Mesothelial cell of epicardium (in vitro differentiated cells): ENCODE measurements around the gene SHISA6. TPM values are rescaled to one million over a fixed set of nuclear protein-coding genes. Genes with fewer than 3 reads are reported as not detected.

Experiments used
- DNase-seq, 2 experiments: peaks; one replicate each; pipeline ENCODE4 v3.0.0; 2021; ENCODE audit warnings: low spot score in 2 of 2; ENCODE audit not compliant: unreplicated experiment in 2 of 2
- H3K27ac Mint-ChIP-seq: 2 replicates; pipeline ENCODE4 v1.8.0; 2021; ENCODE audit warnings: mixed read lengths
- H3K27me3 Mint-ChIP-seq: 2 replicates; pipeline ENCODE4 v1.8.0; 2021; ENCODE audit warnings: low read depth, mixed read lengths
- H3K36me3 Mint-ChIP-seq: 2 replicates; pipeline ENCODE4 v1.8.0; 2021; ENCODE audit warnings: mixed read lengths
- H3K4me1 Mint-ChIP-seq: 2 replicates; pipeline ENCODE4 v1.8.0; 2021; ENCODE audit warnings: mixed read lengths
- H3K4me3 Mint-ChIP-seq: 2 replicates; pipeline ENCODE4 v1.8.0; 2021; ENCODE audit warnings: mild to moderate bottlenecking, moderate library complexity, mixed read lengths
- H3K9me3 Mint-ChIP-seq: 2 replicates; pipeline ENCODE4 v1.8.0; 2021; ENCODE audit warnings: mixed read lengths
- CTCF ChIP-seq: fragments of 200-600 bp; sonication (generic); IDR thresholded peaks from one replicate; pipeline ENCODE4 v1.5.0; 2021; ENCODE audit warnings: antibody characterized with exemption; ENCODE audit not compliant: unreplicated experiment
- total RNA-seq: library from RNA; stranded (reverse); gene quantifications from 3 replicates; pipeline ENCODE4 v1.2.1, GENCODE V29; 2021

Gene SHISA6
- total RNA-seq, 1 donor from 2014 or later = not detected

- peaks cover 7% of the 10 kb centered on the region for H3K9me3 Mint-ChIP-seq
- peaks cover 21% of the 10 kb centered on the region for H3K27me3 Mint-ChIP-seq
- no peak for TF ChIP-seq CTCF
- no peak overlapping the region for H3K4me3 Mint-ChIP-seq
- DNase-seq = no peak
- H3K4me1 Mint-ChIP-seq = no peaks in the 10 kb centered on the region
- no peak overlapping the region for H3K27ac Mint-ChIP-seq
- no peaks in the 10 kb centered on the region for H3K36me3 Mint-ChIP-seq
Observed at GRCh38 chr17:11267999-11268575, 27.1 kb downstream of the SHISA6 start.

GRCh38 chr17:11269210-11269609, 28.2 kb downstream of the SHISA6 start:
- H3K4me3 Mint-ChIP-seq = no peak overlapping the region
- no peak overlapping the region for H3K27ac Mint-ChIP-seq
- H3K4me1 Mint-ChIP-seq = no peaks in the 10 kb centered on the region
- H3K27me3 Mint-ChIP-seq = peaks cover 21% of the 10 kb centered on the region
- no peak for TF ChIP-seq CTCF
- no peaks in the 10 kb centered on the region for H3K36me3 Mint-ChIP-seq
- DNase-seq = no peak
- peaks cover 4% of the 10 kb centered on the region for H3K9me3 Mint-ChIP-seq

DNA sequence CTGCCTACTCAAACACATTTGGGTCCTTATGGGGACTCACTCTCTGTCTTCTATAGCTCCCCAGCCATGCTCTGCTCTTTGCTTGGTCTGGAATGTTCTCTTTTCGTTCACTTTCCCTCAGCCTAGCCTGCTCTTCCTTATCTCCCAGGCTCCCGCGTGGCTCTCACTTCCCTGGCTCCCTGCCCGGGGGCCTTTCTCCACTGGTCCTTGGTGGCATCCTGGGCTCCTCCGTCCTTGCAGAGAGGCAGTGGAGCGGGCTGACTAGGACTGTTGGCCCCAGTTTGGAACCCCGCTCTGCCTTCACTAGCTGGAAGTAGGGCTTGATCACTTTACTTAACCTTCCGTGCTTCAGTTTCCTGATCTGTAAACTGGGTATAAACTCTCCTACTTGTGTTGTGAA, 31.2 kb downstream of the SHISA6 start:
- Mint-ChIP-seq H3K36me3 (no peaks in the 10 kb centered on the region), H3K4me1 (no peaks in the 10 kb centered on the region), H3K27ac (no peak overlapping the region), H3K4me3 (no peak overlapping the region), H3K27me3 (peaks cover 17% of the 10 kb centered on the region), H3K9me3 (no peaks in the 10 kb centered on the region)
- DNase-seq = no peak
- TF ChIP-seq CTCF = no peak

DNA sequence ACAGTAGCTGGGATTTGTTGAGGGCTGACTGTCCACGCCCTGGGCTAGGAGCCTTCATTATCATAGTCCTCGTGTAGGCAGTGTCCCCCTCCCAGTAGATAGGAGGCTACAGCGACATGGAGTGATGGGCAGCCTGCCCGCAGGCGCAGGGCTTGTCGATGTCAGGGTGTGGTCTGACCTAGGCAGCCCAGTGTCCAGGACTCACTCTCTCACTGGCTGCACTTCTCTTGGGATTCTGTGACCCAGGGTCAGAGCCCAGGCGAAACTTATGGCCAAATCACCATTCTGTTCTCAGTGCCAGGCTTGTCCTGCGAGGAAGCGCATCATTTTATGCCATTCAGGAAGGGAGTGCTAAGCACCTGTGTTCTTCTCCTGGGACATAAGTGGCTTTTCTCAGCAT, 32.6 kb downstream of the SHISA6 start:
- Mint-ChIP-seq H3K4me3 (no peak overlapping the region), H3K27ac (no peak overlapping the region)
- no peak for TF ChIP-seq CTCF

DNA sequence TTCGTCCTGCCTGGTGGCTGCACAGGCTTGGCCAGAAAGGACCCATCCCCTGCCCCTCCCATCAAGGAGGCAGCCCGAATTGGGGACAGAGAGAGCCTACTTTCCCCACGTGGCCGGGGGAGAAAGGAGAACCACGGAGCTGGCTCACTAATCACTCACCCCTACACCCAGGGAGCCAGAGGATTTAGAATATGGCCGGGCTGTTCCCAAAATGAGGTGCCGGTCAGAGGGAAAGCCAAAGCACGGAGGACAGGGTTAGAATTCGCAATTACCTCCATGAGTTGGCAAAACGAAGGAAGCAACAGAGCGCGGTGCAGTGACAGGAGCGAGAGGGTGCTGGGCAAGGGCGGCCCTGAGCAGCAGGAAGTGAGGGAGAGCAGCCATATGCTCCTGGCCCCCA, 33.1 kb downstream of the SHISA6 start:
- Mint-ChIP-seq H3K4me1 (peaks cover 2% of the 10 kb centered on the region), H3K9me3 (no peaks in the 10 kb centered on the region), H3K36me3 (no peaks in the 10 kb centered on the region), H3K4me3 (no peak overlapping the region), H3K27ac (no peak overlapping the region), H3K27me3 (peaks cover 10% of the 10 kb centered on the region)
- DNase-seq = no peak
- TF ChIP-seq CTCF = no peak

More for the DNA sequence above, 32.6 kb downstream of the SHISA6 start:
- H3K27me3 Mint-ChIP-seq = peaks cover 10% of the 10 kb centered on the region
- H3K36me3 Mint-ChIP-seq = no peaks in the 10 kb centered on the region
- no peaks in the 10 kb centered on the region for H3K9me3 Mint-ChIP-seq
- DNase-seq = no peak
- peaks cover 2% of the 10 kb centered on the region for H3K4me1 Mint-ChIP-seq

- no peak overlapping the region for H3K4me3 Mint-ChIP-seq
- H3K4me1 Mint-ChIP-seq = peaks cover 2% of the 10 kb centered on the region
- TF ChIP-seq CTCF = no peak
- DNase-seq = no peak
- H3K36me3 Mint-ChIP-seq = no peaks in the 10 kb centered on the region
- peaks cover 7% of the 10 kb centered on the region for H3K27me3 Mint-ChIP-seq
- no peak overlapping the region for H3K27ac Mint-ChIP-seq
- H3K9me3 Mint-ChIP-seq = peaks cover 5% of the 10 kb centered on the region
Observed at GRCh38 chr17:11276486-11276885, 35.5 kb downstream of the SHISA6 start.
